ENCODE data around the gene PSMD1.
"Not testable (repeated sequence)": the region's sequence is repeated elsewhere in the genome, so short reads cannot be mapped to it uniquely, and the experiment has no call there.

The PSMD1 gene

GRCh38 chr2:231058761-231059550 is 2.3 kb downstream of the PSMD1 start:
- DNase-seq, result peak; percentile 35

GRCh38 chr2:231059756-231060155 is 3.1 kb downstream of the PSMD1 start:
- no peak for DNase-seq

GRCh38 chr2:231062776-231063175 is 6.1 kb downstream of the PSMD1 start:
- no peak for DNase-seq

- no peak for DNase-seq
Observed at GRCh38 chr2:231063347-231063746, 6.7 kb downstream of the PSMD1 start.

GRCh38 chr2:231065966-231066365 is 9.3 kb downstream of the PSMD1 start:
- no peak for DNase-seq

- DNase-seq, result not testable (repeated sequence)
Observed at GRCh38 chr2:231067531-231067930, 10.9 kb downstream of the PSMD1 start.

GRCh38 chr2:231068525-231069222 is 12.0 kb downstream of the PSMD1 start:
- no peak for DNase-seq

GRCh38 chr2:231069379-231070054 is 12.8 kb downstream of the PSMD1 start:
- no peak for DNase-seq

- no peak for DNase-seq
Observed at GRCh38 chr2:231084565-231084964, 27.9 kb downstream of the PSMD1 start.

- DNase-seq, result no peak
Observed at GRCh38 chr2:231088754-231089153, 32.1 kb downstream of the PSMD1 start.

- no peak for DNase-seq
Observed at GRCh38 chr2:231093933-231094332, 37.3 kb downstream of the PSMD1 start.

GRCh38 chr2:231094736-231095346 is 38.2 kb downstream of the PSMD1 start:
- no peak for DNase-seq

- peak; percentile 26 for DNase-seq
Observed at GRCh38 chr2:231099918-231100317, 43.3 kb downstream of the PSMD1 start.

GRCh38 chr2:231100321-231100720 is 43.7 kb downstream of the PSMD1 start:
- not testable (repeated sequence) for DNase-seq

GRCh38 chr2:231100990-231101389 is 44.3 kb downstream of the PSMD1 start:
- DNase-seq, result no peak

GRCh38 chr2:231102772-231103171 is 46.1 kb downstream of the PSMD1 start:
- DNase-seq, result no peak

- DNase-seq, result peak; percentile 55
Observed at GRCh38 chr2:231104115-231104713, 47.5 kb downstream of the PSMD1 start.

GRCh38 chr2:231110551-231110950 is 53.9 kb downstream of the PSMD1 start:
- DNase-seq, result no peak

GRCh38 chr2:231111987-231112386 is 55.3 kb downstream of the PSMD1 start:
- DNase-seq, result no peak

- DNase-seq, result no peak
Observed at GRCh38 chr2:231113489-231113888, 56.8 kb downstream of the PSMD1 start.

- no peak for DNase-seq
Observed at GRCh38 chr2:231115651-231116050, 59.0 kb downstream of the PSMD1 start.

- no peak for DNase-seq
Observed at GRCh38 chr2:231117148-231117547, 60.5 kb downstream of the PSMD1 start.

All from DMS53 (cell line).